ENCODE results near the gene EZR. TPM values are rescaled to one million over a fixed set of nuclear protein-coding genes. Genes with fewer than 3 reads are reported as not detected.

The EZR gene
- total and polyA plus RNA-seq, 7 donors, result 19.1 to 61.7 (median 30.9) TPM

GRCh38 chr6:158805698-158806377 lies 13.3 kb downstream of the EZR start:
- Histone ChIP-seq H3K4me1 (no peaks in the 10 kb centered on the region), H3K9me3 (no peaks in the 10 kb centered on the region), H3K27ac (no peak overlapping the region), H3K36me3 (ENCODE audit: insufficient read depth in 1 of 2, low read depth in 1 of 2) (no peaks in the 10 kb centered on the region), H3K27me3 (ENCODE audit: insufficient read depth in 3 of 3, low read length in 2 of 3) (no peaks in the 10 kb centered on the region), H3K4me3 (no peak overlapping the region)
- no peak for ATAC-seq
- TF ChIP-seq CTCF (IDR thresholded peaks at IDR 0.05), result no peak
- WGBS, 3 donors, result 90 to 93% (median 92%) methylated on average over 5 of the region's 5 CpGs
- intact Hi-C loops (cut with DNase I), result no loop called here
- no peak for DNase-seq

GRCh38 chr6:158804207-158804606 lies 15.0 kb downstream of the EZR start:
- H3K27ac ChIP-seq, result no peak overlapping the region
- H3K9me3 ChIP-seq, result no peaks in the 10 kb centered on the region
- DNase-seq (no peak), ATAC-seq (no peak)
- no peaks in the 10 kb centered on the region for H3K36me3 ChIP-seq (ENCODE audit: insufficient read depth in 1 of 2, low read depth in 1 of 2)
- intact Hi-C loops (cut with DNase I), result no loop called here
- no peaks in the 10 kb centered on the region for H3K27me3 ChIP-seq (ENCODE audit: insufficient read depth in 3 of 3, low read length in 2 of 3)
- TF ChIP-seq CTCF (IDR thresholded peaks at IDR 0.05), result no peak
- H3K4me3 ChIP-seq, result no peak overlapping the region
- H3K4me1 ChIP-seq, result peaks cover 5% of the 10 kb centered on the region

- TF ChIP-seq CTCF (IDR thresholded peaks at IDR 0.05), result no peak
- intact Hi-C loops (cut with DNase I), result no loop called here
- Histone ChIP-seq H3K27ac (no peak overlapping the region), H3K4me1 (peaks cover 9% of the 10 kb centered on the region), H3K27me3 (ENCODE audit: insufficient read depth in 3 of 3, low read length in 2 of 3) (no peaks in the 10 kb centered on the region), H3K36me3 (ENCODE audit: insufficient read depth in 1 of 2, low read depth in 1 of 2) (no peaks in the 10 kb centered on the region), H3K9me3 (no peaks in the 10 kb centered on the region), H3K4me3 (no peak overlapping the region)
- 53 to 68% (median 60%) methylated on average over 5 of the region's 5 CpGs for WGBS, 3 donors
- ATAC-seq (no peak), DNase-seq (no peak)
Observed at GRCh38 chr6:158803733-158804143, 15.4 kb downstream of the EZR start.

GRCh38 chr6:158801655-158802294 lies 17.4 kb downstream of the EZR start:
- H3K36me3 ChIP-seq (ENCODE audit: insufficient read depth in 1 of 2, low read depth in 1 of 2), result no peaks in the 10 kb centered on the region
- WGBS, 3 donors, result 42 to 74% (median 51%) methylated on average over 7 of the region's 7 CpGs
- no peak for TF ChIP-seq CTCF (IDR thresholded peaks at IDR 0.05)
- DNase-seq (peak; percentile 67 to 69), ATAC-seq (peak; percentile 63 to 96 (median 92))
- intact Hi-C loops (cut with DNase I), result no loop called here
- no peak overlapping the region for H3K4me3 ChIP-seq
- H3K4me1 ChIP-seq, result peaks cover 16% of the 10 kb centered on the region
- H3K9me3 ChIP-seq, result no peaks in the 10 kb centered on the region
- no peak overlapping the region for H3K27ac ChIP-seq
- H3K27me3 ChIP-seq (ENCODE audit: insufficient read depth in 3 of 3, low read length in 2 of 3), result no peaks in the 10 kb centered on the region

Data from psoas muscle (tissue), 8 donors.